ENCODE results near the gene KLHL22. TPM values are rescaled to one million over a fixed set of nuclear protein-coding genes. Genes with fewer than 3 reads are reported as not detected.

The KLHL22 gene
- total RNA-seq, 1 experiment from 2014 or later, result 14.8 TPM

- CTCF ChIA-PET, result no interaction called here
- H3K9me3 ChIP-seq (ENCODE audit: low read length), result no peaks in the 10 kb centered on the region
These were observed 67.6 kb downstream of the KLHL22 start for GRCh38 chr22:20427945-20428417.

DNA sequence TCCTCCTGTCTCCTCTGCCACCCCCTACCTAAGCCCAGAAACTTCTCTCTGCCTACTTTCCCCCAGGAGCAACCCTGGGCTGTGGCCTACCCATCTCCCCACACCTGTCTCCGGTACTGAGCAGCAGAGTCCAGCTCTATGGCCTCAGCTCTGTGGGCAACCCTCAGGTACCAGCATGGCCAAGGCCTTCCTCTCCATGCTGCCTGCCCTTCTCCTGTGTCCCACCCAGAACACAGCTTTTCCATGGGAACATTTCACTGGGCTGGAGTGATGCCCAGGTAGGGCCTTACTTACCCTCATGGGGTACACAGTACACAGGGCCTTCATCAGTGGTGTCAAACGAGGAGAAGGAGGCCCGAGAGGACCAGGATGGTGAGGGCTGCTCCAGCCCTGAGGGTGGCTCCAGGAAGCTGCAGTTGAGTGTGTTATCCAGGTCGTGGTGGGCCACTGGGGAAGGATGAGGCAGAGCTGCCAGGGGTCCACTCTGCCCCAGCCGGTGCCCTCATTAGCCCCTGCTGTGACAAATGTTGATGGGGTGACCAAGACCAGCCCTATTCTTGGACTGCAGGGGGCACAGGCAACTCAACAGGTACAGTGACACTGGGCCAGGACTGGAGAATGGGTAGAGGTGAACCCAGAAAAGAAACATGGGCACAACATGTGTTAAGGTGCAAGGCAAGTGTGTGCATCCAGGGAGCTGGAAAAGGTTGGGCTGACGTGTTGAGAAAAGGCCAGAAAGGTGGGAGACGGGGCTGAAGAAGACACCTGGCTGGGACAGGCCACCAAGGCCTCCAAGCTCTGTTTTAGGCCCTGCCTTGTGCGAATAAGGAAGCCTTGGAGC lies 68.3 kb downstream of the KLHL22 start:
- H3K9me3 ChIP-seq (ENCODE audit: low read length), result no peaks in the 10 kb centered on the region
- H3K9me2 ChIP-seq (replicated peaks; ENCODE audit: low read length), result no peaks in the 10 kb centered on the region
- no peaks in the 10 kb centered on the region for H4K20me1 ChIP-seq (ENCODE audit: low read length)
- no peak overlapping the region for H3K4me2 ChIP-seq (ENCODE audit: low read length)
- H3K79me2 ChIP-seq (ENCODE audit: low read length), result no peaks in the 10 kb centered on the region
- ATAC-seq (no peak), DNase-seq (no peak)
- H2AFZ ChIP-seq (ENCODE audit: low read length), result no peak overlapping the region
- H3F3A ChIP-seq (ENCODE audit: low read length, unreplicated experiment), result no peaks in the 10 kb centered on the region
- H3K27ac ChIP-seq (ENCODE audit: low read length), result no peak overlapping the region
- no peak overlapping the region for H3K4me3 ChIP-seq (ENCODE audit: low read length)
- no peaks in the 10 kb centered on the region for H3K27me3 ChIP-seq (ENCODE audit: low read length)
- H3K36me3 ChIP-seq (ENCODE audit: low read depth, low read length), result no peaks in the 10 kb centered on the region
- POLR2A ChIA-PET (ENCODE audit: unreplicated experiment), result no interaction called here
- TF ChIP-seq EZH2 (IDR thresholded peaks at IDR 0.05; ENCODE audit: low read length, unreplicated experiment) (no peak), EZH2phosphoT487 (IDR thresholded peaks at IDR 0.05; ENCODE audit: borderline replicate concordance, low read length) (no peak), CTCF (conservative IDR thresholded peaks at IDR 0.05; ENCODE audit: low read depth, low read length) (no peak)
- BruUV-seq (replicated peaks), result no TSS peak
- intact Hi-C loops (cut with micrococcal nuclease), result no loop called here
- H3K9ac ChIP-seq (ENCODE audit: low read length), result no peak overlapping the region
- peaks cover 3% of the 10 kb centered on the region; the same call in 1 of the 2 replicates for H3K4me1 ChIP-seq (ENCODE audit: insufficient read depth, low read length)
- CTCF ChIA-PET, result interaction anchor here (1.1 kb wide), 1 partner anchor 9 kb away, joined by 10 read pairs; no protein-coding TSS in a partner anchor

More at GRCh38 chr22:20427945-20428417, 67.6 kb downstream of the KLHL22 start:
- Histone ChIP-seq H2AFZ (ENCODE audit: low read length) (no peak overlapping the region), H3K79me2 (ENCODE audit: low read length) (no peaks in the 10 kb centered on the region), H4K20me1 (ENCODE audit: low read length) (no peaks in the 10 kb centered on the region), H3K27me3 (ENCODE audit: low read length) (no peaks in the 10 kb centered on the region), H3K9ac (ENCODE audit: low read length) (no peak overlapping the region), H3K4me1 (ENCODE audit: insufficient read depth, low read length) (peaks cover 3% of the 10 kb centered on the region; the same call in 1 of the 2 replicates), H3K27ac (ENCODE audit: low read length) (no peak overlapping the region), H3K9me2 (replicated peaks; ENCODE audit: low read length) (no peaks in the 10 kb centered on the region), H3F3A (ENCODE audit: low read length, unreplicated experiment) (no peaks in the 10 kb centered on the region), H3K4me2 (ENCODE audit: low read length) (no peak overlapping the region), H3K36me3 (ENCODE audit: low read depth, low read length) (no peaks in the 10 kb centered on the region), H3K4me3 (ENCODE audit: low read length) (no peak overlapping the region)
- no TSS peak for BruUV-seq (replicated peaks)
- POLR2A ChIA-PET (ENCODE audit: unreplicated experiment), result no interaction called here
- ATAC-seq (no peak), DNase-seq (no peak)
- no peak for TF ChIP-seq EZH2phosphoT487 (IDR thresholded peaks at IDR 0.05; ENCODE audit: borderline replicate concordance, low read length)
- no peak for TF ChIP-seq CTCF (conservative IDR thresholded peaks at IDR 0.05; ENCODE audit: low read depth, low read length)
- no peak for TF ChIP-seq EZH2 (IDR thresholded peaks at IDR 0.05; ENCODE audit: low read length, unreplicated experiment)
- intact Hi-C loops (cut with micrococcal nuclease), result no loop called here

DNA sequence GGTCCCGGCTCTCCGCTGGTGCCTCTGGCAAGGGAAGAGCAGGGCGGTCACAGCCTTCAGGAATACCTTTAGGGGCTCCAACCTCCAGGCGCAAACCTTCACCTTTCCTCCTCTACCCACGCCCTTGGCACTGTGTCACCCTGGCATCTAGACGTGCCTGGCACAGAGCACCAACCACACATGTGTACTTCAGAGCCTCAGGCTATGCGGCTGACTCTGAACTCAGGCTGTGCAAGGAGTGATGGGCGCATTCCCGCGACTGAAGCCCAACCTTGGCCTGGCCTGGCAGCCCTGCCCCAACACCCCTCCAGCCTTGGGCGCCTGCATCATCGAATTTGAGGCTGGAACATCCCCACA lies 69.4 kb downstream of the KLHL22 start:
- H3K4me2 ChIP-seq (ENCODE audit: low read length), result no peak overlapping the region
- ChIA-PET POLR2A (ENCODE audit: unreplicated experiment) (no interaction called here), CTCF (no interaction called here)
- H2AFZ ChIP-seq (ENCODE audit: low read length), result no peak overlapping the region
- no peaks in the 10 kb centered on the region for H3K79me2 ChIP-seq (ENCODE audit: low read length)
- ATAC-seq (no peak), DNase-seq (no peak)
- H3K36me3 ChIP-seq (ENCODE audit: low read depth, low read length), result no peaks in the 10 kb centered on the region
- no peak overlapping the region for H3K4me3 ChIP-seq (ENCODE audit: low read length)
- no peak overlapping the region for H3K27ac ChIP-seq (ENCODE audit: low read length)
- no peak overlapping the region for H3K9ac ChIP-seq (ENCODE audit: low read length)
- H4K20me1 ChIP-seq (ENCODE audit: low read length), result no peaks in the 10 kb centered on the region
- BruUV-seq (replicated peaks), result no TSS peak
- no peaks in the 10 kb centered on the region for H3F3A ChIP-seq (ENCODE audit: low read length, unreplicated experiment)
- peaks cover 2% of the 10 kb centered on the region; the same call in 1 of the 2 replicates for H3K4me1 ChIP-seq (ENCODE audit: insufficient read depth, low read length)
- no peak for TF ChIP-seq EZH2phosphoT487 (IDR thresholded peaks at IDR 0.05; ENCODE audit: borderline replicate concordance, low read length)
- no peak for TF ChIP-seq EZH2 (IDR thresholded peaks at IDR 0.05; ENCODE audit: low read length, unreplicated experiment)
- no peak for TF ChIP-seq CTCF (conservative IDR thresholded peaks at IDR 0.05; ENCODE audit: low read depth, low read length)
- H3K9me3 ChIP-seq (ENCODE audit: low read length), result no peaks in the 10 kb centered on the region
- intact Hi-C loops (cut with micrococcal nuclease), result no loop called here
- no peaks in the 10 kb centered on the region for H3K27me3 ChIP-seq (ENCODE audit: low read length)
- H3K9me2 ChIP-seq (replicated peaks; ENCODE audit: low read length), result no peaks in the 10 kb centered on the region

All from PC-3 (cell line).